ENCODE data around the gene ROR1. TPM values are rescaled to one million over a fixed set of nuclear protein-coding genes. Genes with fewer than 3 reads are reported as not detected.

ROR1 gene
- total and polyA plus RNA-seq, 2 experiments from 2014 or later = 27.6 to 47.8 TPM

DNA sequence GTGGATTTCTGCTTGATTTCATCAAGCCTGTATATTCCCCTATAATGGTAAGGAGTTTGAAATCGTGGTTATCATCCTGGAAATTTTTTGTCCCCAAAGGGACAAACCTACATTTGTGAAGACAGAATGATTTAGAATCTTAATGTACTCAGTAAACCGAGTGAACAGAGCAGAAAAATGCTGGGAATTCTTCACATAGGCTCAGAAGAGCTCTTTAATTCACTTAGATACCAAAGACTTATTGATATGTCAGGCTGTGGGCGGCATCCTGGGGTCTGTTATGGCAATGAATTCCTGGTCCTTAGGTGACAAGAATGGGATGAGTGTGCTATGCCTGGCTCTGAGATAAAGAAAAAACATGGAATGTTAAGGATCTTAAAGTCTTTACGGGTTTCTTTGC is 74.9 kb downstream of the ROR1 start:
- Histone ChIP-seq H3K4me1 (ENCODE audit: low read depth) (peaks cover 47% of the 10 kb centered on the region), H3K27me3 (no peaks in the 10 kb centered on the region), H3K4me3 (no peak overlapping the region), H3K27ac (no peak overlapping the region), H3K36me3 (no peaks in the 10 kb centered on the region), H3K9me3 (ENCODE audit: low read depth) (no peaks in the 10 kb centered on the region)
- DNase-seq (ENCODE audit: low read depth in 1 of 2, low spot score in 1 of 2) = no peak
- TF ChIP-seq, protein P1, sequence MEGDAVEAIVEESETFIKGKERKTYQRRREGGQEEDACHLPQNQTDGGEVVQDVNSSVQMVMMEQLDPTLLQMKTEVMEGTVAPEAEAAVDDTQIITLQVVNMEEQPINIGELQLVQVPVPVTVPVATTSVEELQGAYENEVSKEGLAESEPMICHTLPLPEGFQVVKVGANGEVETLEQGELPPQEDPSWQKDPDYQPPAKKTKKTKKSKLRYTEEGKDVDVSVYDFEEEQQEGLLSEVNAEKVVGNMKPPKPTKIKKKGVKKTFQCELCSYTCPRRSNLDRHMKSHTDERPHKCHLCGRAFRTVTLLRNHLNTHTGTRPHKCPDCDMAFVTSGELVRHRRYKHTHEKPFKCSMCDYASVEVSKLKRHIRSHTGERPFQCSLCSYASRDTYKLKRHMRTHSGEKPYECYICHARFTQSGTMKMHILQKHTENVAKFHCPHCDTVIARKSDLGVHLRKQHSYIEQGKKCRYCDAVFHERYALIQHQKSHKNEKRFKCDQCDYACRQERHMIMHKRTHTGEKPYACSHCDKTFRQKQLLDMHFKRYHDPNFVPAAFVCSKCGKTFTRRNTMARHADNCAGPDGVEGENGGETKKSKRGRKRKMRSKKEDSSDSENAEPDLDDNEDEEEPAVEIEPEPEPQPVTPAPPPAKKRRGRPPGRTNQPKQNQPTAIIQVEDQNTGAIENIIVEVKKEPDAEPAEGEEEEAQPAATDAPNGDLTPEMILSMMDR (IDR thresholded peaks at IDR 0.05; ENCODE audit: low read depth, low read length) = no peak

- Histone ChIP-seq H3K4me3 (no peak overlapping the region), H3K36me3 (no peaks in the 10 kb centered on the region), H3K9me3 (ENCODE audit: low read depth) (no peaks in the 10 kb centered on the region), H3K4me1 (ENCODE audit: low read depth) (peaks cover 47% of the 10 kb centered on the region), H3K27me3 (no peaks in the 10 kb centered on the region), H3K27ac (no peak overlapping the region)
- TF ChIP-seq, protein P1 (IDR thresholded peaks at IDR 0.05; ENCODE audit: low read depth, low read length) = no peak
- DNase-seq (ENCODE audit: low read depth in 1 of 2, low spot score in 1 of 2) = no peak
Observed at GRCh38 chr1:63849149-63849548, 75.3 kb downstream of the ROR1 start.

DNA sequence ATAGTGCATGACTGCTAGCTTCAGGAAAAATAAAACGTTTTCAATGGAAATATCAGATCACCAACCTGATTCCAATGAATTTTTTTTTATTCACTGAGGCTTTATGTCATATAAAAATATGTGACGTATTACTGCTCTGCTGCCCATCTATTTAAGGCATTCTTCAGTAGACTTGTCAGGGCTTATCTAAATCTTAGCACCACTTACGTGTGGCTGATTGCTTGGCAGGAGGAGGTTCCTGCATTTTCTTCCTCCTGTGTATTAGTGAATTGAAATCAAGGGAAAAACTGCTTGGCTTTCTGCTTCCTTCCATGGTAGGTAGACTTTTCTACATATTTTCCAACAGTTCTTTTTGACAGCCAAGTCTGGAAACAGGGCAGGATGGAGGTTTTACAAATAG is 80.3 kb downstream of the ROR1 start:
- no peaks in the 10 kb centered on the region for H3K9me3 ChIP-seq (ENCODE audit: low read depth)
- no peaks in the 10 kb centered on the region for H3K27me3 ChIP-seq
- TF ChIP-seq, protein P1 (IDR thresholded peaks at IDR 0.05; ENCODE audit: low read depth, low read length) = no peak
- H3K36me3 ChIP-seq = no peaks in the 10 kb centered on the region
- DNase-seq (ENCODE audit: low read depth in 1 of 2, low spot score in 1 of 2) = peak in 1 of 2 donors; percentile 68
- peaks cover 57% of the 10 kb centered on the region for H3K4me1 ChIP-seq (ENCODE audit: low read depth)
- no peak overlapping the region for H3K4me3 ChIP-seq
- H3K27ac ChIP-seq = peak overlapping the region; percentile 88

DNA sequence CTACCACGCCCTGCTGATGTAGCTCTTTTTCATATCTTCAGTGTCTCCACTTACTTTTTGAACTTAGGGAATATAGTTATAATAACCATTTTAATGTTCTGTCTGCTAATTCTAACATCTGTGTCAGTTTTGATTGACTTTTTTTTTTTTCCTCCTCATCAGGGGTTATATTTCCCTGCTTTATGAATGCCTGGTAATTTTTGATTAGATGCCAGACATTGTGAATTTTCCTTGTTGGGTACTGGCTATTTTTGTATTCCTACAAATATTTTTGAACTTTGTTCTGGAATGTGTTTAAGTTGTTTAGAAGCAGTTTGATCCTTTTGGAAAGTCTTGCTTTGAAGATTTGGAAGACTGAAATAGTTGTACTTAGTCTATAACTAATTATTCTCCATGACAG is 82.1 kb downstream of the ROR1 start:
- TF ChIP-seq, protein P1 (IDR thresholded peaks at IDR 0.05; ENCODE audit: low read depth, low read length) = no peak
- no peak overlapping the region for H3K4me3 ChIP-seq
- no peak for DNase-seq (ENCODE audit: low read depth in 1 of 2, low spot score in 1 of 2)
- no peaks in the 10 kb centered on the region for H3K9me3 ChIP-seq (ENCODE audit: low read depth)
- no peaks in the 10 kb centered on the region for H3K36me3 ChIP-seq
- peak overlapping the region; percentile 30 for H3K27ac ChIP-seq
- peaks cover 55% of the 10 kb centered on the region for H3K4me1 ChIP-seq (ENCODE audit: low read depth)
- no peaks in the 10 kb centered on the region for H3K27me3 ChIP-seq

DNA sequence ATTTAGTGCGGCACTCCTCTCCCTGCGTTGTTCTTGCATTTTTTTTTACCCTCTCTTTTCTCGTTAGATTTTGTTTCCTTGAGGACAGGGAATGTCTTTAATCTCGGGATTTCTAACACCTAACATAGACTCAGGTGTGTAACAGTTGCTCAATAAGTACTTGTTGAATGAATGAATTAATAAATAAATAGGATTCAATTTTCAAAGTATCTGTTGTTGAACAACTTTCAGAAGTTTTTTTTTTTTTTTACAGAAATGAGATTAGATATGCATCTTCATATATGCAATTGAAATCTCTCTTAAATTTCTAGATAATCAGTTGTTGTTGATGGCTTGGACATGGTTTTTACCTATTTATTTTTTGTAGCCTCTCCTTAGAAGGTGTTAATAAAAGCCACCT is 83.1 kb downstream of the ROR1 start:
- H3K36me3 ChIP-seq = no peaks in the 10 kb centered on the region
- H3K4me3 ChIP-seq = no peak overlapping the region
- peak overlapping the region; percentile 67 for H3K27ac ChIP-seq
- no peaks in the 10 kb centered on the region for H3K9me3 ChIP-seq (ENCODE audit: low read depth)
- no peak for DNase-seq (ENCODE audit: low read depth in 1 of 2, low spot score in 1 of 2)
- H3K27me3 ChIP-seq = no peaks in the 10 kb centered on the region
- TF ChIP-seq, protein P1 (IDR thresholded peaks at IDR 0.05; ENCODE audit: low read depth, low read length) = no peak
- H3K4me1 ChIP-seq (ENCODE audit: low read depth) = peaks cover 55% of the 10 kb centered on the region

- H3K4me1 ChIP-seq (ENCODE audit: low read depth) = peaks cover 55% of the 10 kb centered on the region
- peak overlapping the region; percentile 74 for H3K27ac ChIP-seq
- no peaks in the 10 kb centered on the region for H3K36me3 ChIP-seq
- DNase-seq (ENCODE audit: low read depth in 1 of 2, low spot score in 1 of 2) = peak in 1 of 2 donors; percentile 66
- no peak overlapping the region for H3K4me3 ChIP-seq
- TF ChIP-seq, protein P1 (IDR thresholded peaks at IDR 0.05; ENCODE audit: low read depth, low read length) = no peak
- H3K9me3 ChIP-seq (ENCODE audit: low read depth) = no peaks in the 10 kb centered on the region
- H3K27me3 ChIP-seq = no peaks in the 10 kb centered on the region
Observed at GRCh38 chr1:63857478-63857877, 83.7 kb downstream of the ROR1 start.
